ENCODE data around the gene TMPRSS4.

TMPRSS4 gene

DNA sequence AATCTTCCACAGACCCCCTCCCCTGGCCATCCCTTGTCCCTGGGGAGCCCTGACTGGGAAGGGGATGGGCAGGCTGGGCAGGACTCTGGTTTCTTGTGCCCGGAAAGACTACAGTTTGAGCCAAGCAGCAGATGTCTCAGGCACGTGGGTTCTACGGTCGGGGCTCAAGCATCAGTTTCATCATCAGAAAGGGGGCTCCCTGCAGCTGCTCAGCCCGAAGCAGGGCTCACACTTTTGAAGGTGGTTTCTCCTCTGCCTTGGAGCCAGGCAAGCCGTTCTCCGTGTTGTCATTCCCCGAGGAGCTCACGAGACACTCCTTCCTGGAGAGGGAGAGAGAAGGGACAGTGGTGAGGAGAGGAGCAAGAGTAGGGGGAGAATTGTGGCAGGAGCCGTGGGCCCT lies 59.9 kb downstream of the TMPRSS4 start:
- no peak for DNase-seq

DNA sequence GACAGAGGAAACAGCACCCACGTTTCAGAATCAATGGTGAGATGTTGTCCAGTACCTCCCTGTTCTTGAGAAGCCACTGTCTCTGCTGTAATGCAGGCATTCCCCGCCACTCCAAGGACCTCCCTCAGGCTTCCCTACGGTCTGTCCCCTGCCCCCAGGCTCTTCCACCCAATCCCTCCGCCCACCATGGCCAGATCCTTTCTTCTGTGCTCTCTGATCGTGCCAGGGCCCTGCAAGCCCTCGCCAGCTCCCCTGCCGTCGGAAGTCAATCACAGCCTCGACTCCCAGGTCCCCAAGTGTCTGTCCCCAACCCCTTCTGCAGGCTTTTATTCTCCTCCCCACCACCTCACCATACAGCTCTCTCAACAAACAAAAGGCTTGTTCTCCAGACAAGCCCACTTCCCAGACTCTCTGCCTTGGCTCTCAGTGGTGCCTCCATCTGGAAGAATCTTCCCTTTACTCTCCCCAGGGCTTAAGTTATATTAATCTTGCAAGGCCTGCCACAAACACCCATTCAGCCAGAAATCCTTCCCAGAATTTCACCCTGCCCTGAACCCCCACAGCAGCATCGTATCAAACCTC lies 62.1 kb downstream of the TMPRSS4 start:
- DNase-seq: peak; percentile 18

DNA sequence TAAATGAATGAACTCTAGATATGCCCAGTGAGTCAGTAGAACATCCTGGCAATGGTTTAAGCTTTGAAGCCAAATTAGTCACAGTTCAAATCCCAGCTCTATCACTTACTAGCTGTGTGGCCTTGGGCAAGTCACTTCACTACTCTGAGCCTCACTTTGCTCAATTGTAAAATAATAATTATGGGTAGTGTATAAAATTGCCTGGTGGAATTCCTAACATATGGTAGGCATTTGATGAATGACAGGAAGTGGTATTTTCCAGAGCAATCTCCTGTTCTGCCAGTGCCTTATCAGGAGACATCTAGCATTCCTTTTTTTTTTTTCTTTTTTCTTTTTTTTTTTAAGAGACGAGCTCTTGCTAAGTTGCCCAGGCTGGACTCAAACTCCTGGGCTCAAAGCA lies 62.7 kb downstream of the TMPRSS4 start:
- DNase-seq: peak; percentile 11

DNA sequence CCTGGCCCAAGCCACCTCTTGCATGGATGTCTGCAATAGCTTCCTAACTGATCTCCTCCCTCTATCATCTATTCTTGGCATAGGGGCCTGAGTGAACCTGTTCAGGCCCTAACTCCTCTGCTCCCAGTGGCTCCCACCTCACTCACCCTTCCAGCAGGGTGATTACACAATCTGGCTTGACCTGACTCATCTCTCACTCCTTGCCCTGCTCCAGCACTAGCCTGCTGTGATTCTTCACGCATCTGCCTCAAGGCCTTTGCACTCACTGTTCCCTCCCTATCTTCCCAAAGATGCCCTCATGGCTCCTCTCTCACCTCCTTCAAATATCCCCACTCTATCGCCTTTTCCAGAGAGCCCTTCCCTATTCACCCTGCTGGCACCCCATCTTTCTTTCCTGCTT lies 65.2 kb downstream of the TMPRSS4 start:
- peak; percentile 17 for DNase-seq

DNA sequence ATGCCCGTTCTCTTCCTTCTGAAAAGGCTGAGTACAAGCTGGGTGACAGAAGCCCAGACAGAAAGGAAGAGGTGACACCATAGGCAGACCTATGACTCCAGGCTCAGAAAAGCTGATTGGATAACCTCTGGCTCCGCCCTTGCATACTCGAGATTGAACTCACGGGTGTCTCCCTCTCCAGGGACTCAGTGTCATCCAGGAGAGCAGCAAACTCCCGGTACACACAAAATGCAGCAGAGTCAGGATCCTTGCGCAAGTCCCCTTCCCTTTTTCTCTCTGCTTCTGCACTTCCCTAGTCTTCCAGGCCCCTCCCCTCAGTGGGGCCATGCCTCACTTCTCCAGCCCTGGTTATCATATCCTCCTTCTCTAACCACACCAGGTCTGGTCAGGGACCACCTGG lies 65.9 kb downstream of the TMPRSS4 start:
- DNase-seq: peak; percentile 50

- no peak for DNase-seq
Observed at GRCh38 chr11:118143661-118144185, 66.8 kb downstream of the TMPRSS4 start.

GRCh38 chr11:118144301-118145268 lies 67.7 kb downstream of the TMPRSS4 start:
- peak; percentile 40 for DNase-seq

GRCh38 chr11:118145285-118146227 lies 68.7 kb downstream of the TMPRSS4 start:
- peak; percentile 95 for DNase-seq

GRCh38 chr11:118146554-118146953 lies 69.7 kb downstream of the TMPRSS4 start:
- no peak for DNase-seq

GRCh38 chr11:118147502-118147901 lies 70.6 kb downstream of the TMPRSS4 start:
- peak; percentile 33 for DNase-seq

GRCh38 chr11:118148240-118148639 lies 71.4 kb downstream of the TMPRSS4 start:
- DNase-seq: no peak

- no peak for DNase-seq
Observed at GRCh38 chr11:118148856-118149255, 72.0 kb downstream of the TMPRSS4 start.

- peak; percentile 51 for DNase-seq
Observed at GRCh38 chr11:118149493-118149892, 72.6 kb downstream of the TMPRSS4 start.

DNA sequence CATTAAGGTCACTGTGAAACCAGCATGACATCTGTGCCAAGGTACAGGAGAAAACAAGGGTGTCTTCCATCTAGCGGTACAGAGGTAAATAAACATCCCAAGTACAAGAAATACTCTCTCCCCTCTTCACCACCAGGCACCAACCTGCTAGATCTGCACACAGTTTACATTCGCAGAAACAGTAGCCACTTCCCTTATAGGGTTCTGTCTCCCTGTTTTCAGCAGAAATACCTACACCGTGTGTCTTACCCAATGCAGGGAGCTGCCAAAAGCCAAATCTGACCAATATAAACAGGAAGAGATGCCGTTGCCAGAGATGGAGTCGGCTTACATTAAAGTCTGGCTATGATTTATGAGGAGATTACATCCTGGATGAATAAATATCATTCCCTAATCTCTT lies 74.6 kb downstream of the TMPRSS4 start:
- DNase-seq: no peak

- peak; percentile 42 for DNase-seq
Observed at GRCh38 chr11:118152020-118152551, 75.2 kb downstream of the TMPRSS4 start.

GRCh38 chr11:118152552-118153471 lies 75.9 kb downstream of the TMPRSS4 start, which contains the start of gene SCN4B:
TSS of gene SCN4B (minus strand) at chr11:118152823. CDS start at chr11:118152673, 150 bp downstream.
- peak; percentile 92 for DNase-seq

GRCh38 chr11:118153516-118153915 lies 76.6 kb downstream of the TMPRSS4 start:
- no peak for DNase-seq

- DNase-seq: no peak
Observed at GRCh38 chr11:118153976-118154375, 77.1 kb downstream of the TMPRSS4 start.

DNA sequence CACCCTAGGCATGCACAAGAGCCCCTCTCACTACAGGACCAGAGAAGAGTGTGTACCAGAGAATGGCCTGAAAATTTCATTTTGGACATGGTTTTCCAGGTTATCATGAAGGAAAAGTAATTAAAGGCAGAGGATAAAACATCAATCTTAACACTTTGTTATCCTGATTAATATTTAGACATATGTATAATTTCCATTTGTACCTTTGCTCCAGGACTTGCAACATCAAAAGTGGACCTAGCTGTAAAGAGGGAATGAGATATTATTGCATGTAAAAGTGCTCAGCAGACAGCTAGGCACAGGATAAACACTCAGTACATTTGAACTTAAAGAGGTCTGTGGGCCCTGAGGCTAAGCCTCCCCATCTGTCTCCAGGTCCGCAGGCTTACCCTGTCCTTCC lies 77.8 kb downstream of the TMPRSS4 start:
- peak; percentile 27 for DNase-seq

GRCh38 chr11:118155776-118156530 lies 79.1 kb downstream of the TMPRSS4 start:
- DNase-seq: peak; percentile 81
